Colonic mucosa (tissue), 4 donors: Measurements from ENCODE around the gene CALCA. TPM values are rescaled to one million over a fixed set of nuclear protein-coding genes. Genes with fewer than 3 reads are reported as not detected.

Experiments used
- DNase-seq: peaks from one replicate; pipeline ENCODE4 v3.0.0-alpha.2; 2020
- H3K27ac ChIP-seq: fragments of 200-600 bp; one replicate; pipeline ENCODE4 v1.8.0; 2021
- H3K27me3 ChIP-seq: fragments of 200-600 bp; one replicate; pipeline ENCODE4 v1.8.0; 2021
- H3K36me3 ChIP-seq: fragments of 200-600 bp; one replicate; pipeline ENCODE4 v1.8.0; 2021
- H3K4me1 ChIP-seq: fragments of 200-600 bp; one replicate; pipeline ENCODE4 v1.8.0; 2021; ENCODE audit warnings: mild to moderate bottlenecking
- H3K4me3 ChIP-seq: fragments of 200-600 bp; one replicate; pipeline ENCODE4 v1.8.0; 2021
- H3K9ac ChIP-seq, 2 donors: one replicate each; pipeline ENCODE4 v1.7.0; 2013; ENCODE audit warnings: control low read depth in 2 of 2, low read depth in 2 of 2, low read length in 2 of 2
- H3K9me3 ChIP-seq: fragments of 200-600 bp; one replicate; pipeline ENCODE4 v1.8.0; 2021
- CTCF ChIP-seq: fragments of 200-600 bp; IDR thresholded peaks from one replicate; pipeline ENCODE4 v1.8.0; 2022; ENCODE audit warnings: antibody characterized with exemption, mild to moderate bottlenecking
- intact Hi-C: fragments of 100-400 bp; cut with DNase I; formaldehyde crosslinking; loops from one replicate; pipeline ENCODE4 v1.14.1; 2022
- total RNA-seq, 2 donors: library from RNA; stranded (reverse); fragmentation: NEBNext Ultra II Directional in 1 of 2; extraction: Animal tissue kit (Norgen Biotek cat#: 25700) in 1 of 2; gene quantifications; one replicate each; pipeline ENCODE4 v1.2.1, GENCODE V29; 2021
- donor health status: healthy.
- donor health status: DM: no; HTN: no; CAD: no.
- donor health status: DM: no; HTN: no; CAD: no.

The CALCA gene
- total RNA-seq, 2 donors from 2014 or later: 0.29 TPM; not detected in 1

DNA sequence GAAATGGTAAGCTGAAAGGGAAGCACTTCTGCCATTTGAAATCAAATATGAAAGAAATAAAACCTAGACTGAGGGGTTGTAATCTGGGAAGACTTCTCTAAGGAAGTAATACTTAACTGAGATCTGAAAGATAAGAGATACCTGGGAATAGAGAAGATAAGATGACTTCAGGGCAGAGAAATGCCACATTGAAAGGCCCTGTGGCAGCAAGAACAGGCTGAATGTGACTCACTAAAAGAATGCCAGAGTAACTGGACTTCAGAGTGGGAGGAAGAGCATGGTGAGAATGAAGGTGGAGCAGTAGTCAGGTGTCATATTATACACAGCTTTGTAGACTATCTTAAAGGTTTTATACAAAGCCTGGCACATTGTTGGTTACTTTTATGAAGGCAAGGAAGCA lies 17.6 kb downstream of the CALCA start:
- no peak overlapping the region for H3K9ac ChIP-seq
- no peak overlapping the region for H3K27ac ChIP-seq
- H3K4me1 ChIP-seq: no peaks in the 10 kb centered on the region
- no peaks in the 10 kb centered on the region for H3K36me3 ChIP-seq
- DNase-seq: no peak
- H3K27me3 ChIP-seq: no peaks in the 10 kb centered on the region
- no peaks in the 10 kb centered on the region for H3K9me3 ChIP-seq
- no peak for TF ChIP-seq CTCF
- intact Hi-C loops: no loop called here
- H3K4me3 ChIP-seq: no peak overlapping the region

DNA sequence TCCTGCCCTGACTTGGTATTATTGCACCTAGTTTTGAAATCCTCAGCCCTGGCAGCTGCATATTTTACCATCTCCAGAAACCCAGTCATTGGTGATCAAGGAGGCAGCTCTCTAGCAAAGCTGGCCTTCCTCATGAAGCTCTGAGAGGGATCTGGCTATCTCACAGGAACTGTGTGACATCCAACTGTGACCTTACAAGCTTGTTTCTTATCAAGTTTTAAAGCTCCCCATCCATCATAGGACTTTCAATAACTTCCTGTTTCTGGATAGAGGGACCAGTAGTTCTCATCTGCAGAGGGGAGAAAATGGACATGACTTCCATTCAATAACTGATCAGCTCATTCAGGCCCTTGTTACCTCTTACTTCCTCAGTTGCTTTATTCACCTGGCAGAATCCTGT lies 18.2 kb downstream of the CALCA start:
- no peak overlapping the region for H3K27ac ChIP-seq
- H3K4me1 ChIP-seq: no peaks in the 10 kb centered on the region
- H3K9me3 ChIP-seq: no peaks in the 10 kb centered on the region
- H3K36me3 ChIP-seq: no peaks in the 10 kb centered on the region
- H3K27me3 ChIP-seq: no peaks in the 10 kb centered on the region
- no peak for DNase-seq
- no peak overlapping the region for H3K9ac ChIP-seq
- no peak overlapping the region for H3K4me3 ChIP-seq
- intact Hi-C loops: no loop called here
- TF ChIP-seq CTCF: no peak

DNA sequence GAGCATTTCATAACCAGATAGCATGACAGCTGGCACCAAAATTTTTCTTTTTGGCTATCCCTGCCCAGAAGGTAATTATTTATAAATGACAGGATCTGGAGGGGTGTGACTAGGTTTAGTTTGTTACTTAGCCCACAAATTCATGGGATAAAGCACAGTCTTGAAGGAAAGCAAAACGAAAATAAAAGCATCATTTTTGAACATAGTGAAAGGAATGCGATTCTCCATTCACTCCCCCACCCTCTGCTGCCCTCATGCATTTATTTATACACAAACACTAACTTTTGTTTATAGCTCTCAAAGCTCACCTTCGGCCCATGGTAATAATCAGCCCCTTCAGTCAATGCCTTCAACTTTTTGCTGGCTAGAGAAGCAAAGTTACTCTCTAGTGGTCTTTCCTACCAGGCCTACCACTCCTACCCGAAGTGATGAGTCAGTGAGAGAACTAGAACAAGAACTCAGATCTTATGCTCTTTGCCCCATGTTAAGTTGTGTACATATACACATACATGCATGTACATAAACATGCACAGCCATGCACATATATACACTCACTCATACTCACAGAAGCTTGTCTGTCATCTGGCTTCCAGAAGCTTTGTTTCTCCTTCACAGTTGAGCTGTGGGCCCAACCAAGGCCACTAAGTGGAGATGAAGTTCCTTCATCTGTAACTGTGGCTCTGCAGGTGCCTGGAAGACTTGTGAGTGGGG lies 22.6 kb downstream of the CALCA start:
- Histone ChIP-seq H3K9me3 (no peaks in the 10 kb centered on the region), H3K27me3 (no peaks in the 10 kb centered on the region), H3K9ac (no peak overlapping the region), H3K4me3 (no peak overlapping the region), H3K4me1 (no peaks in the 10 kb centered on the region), H3K27ac (no peak overlapping the region), H3K36me3 (no peaks in the 10 kb centered on the region)
- DNase-seq: no peak
- no peak for TF ChIP-seq CTCF
- intact Hi-C loops: no loop called here

DNA sequence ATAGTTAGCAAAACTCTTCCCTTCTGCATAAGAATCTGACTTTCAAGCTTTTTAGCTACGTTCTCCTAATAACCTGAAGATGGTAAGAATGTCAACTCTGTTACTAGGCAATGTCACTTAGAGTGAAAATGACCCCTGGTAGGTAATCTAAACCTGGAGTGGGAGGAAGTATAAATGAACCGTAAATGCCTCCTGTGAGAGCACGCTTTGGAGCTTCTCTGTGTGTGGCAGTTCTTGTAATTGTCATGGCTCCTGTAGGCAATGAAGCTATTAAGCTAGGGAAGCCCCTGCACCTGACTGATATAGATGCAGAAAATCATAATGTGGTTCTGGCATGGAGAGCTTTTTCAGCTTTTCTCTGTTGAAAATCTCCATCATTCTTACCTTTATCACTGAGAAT lies 29.4 kb downstream of the CALCA start:
- intact Hi-C loops: no loop called here
- no peak overlapping the region for H3K9ac ChIP-seq
- no peaks in the 10 kb centered on the region for H3K27me3 ChIP-seq
- no peaks in the 10 kb centered on the region for H3K4me1 ChIP-seq
- no peak overlapping the region for H3K27ac ChIP-seq
- H3K4me3 ChIP-seq: no peak overlapping the region
- no peaks in the 10 kb centered on the region for H3K36me3 ChIP-seq
- TF ChIP-seq CTCF: no peak
- DNase-seq: no peak
- H3K9me3 ChIP-seq: no peaks in the 10 kb centered on the region

DNA sequence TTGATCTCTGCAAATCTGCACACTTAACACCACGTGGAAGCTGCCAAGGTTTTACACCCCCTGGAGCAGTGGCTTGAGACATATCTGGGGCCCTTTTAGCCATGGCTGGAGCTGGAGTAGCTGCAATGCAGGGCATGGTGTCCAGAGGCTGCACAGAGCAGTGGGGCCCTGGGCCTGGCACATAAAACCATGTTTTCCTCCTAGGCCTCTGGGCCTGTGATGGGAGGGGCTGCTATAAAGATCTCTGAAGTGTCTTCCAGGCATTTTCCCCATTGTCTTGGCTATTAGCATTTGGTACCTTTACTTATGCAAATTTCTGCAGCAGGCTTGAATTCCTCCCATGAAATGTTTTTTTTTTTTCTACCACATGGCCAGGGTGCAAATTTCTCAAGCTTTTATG lies 33.2 kb downstream of the CALCA start:
- DNase-seq: no peak
- Histone ChIP-seq H3K27ac (no peak overlapping the region), H3K27me3 (no peaks in the 10 kb centered on the region), H3K9ac (no peak overlapping the region), H3K4me3 (no peak overlapping the region), H3K4me1 (no peaks in the 10 kb centered on the region), H3K9me3 (no peaks in the 10 kb centered on the region), H3K36me3 (no peaks in the 10 kb centered on the region)
- intact Hi-C loops: no loop called here
- TF ChIP-seq CTCF: no peak
